Esophagus muscularis mucosa (tissue), 3 donors: ENCODE data around the gene STEAP4.

Experiments
- CTCF ChIP-seq, 3 experiments: fragments of 200-600 bp in 2 of 3; fragments of 450-650 bp in 1 of 3; sonication (generic) in 2 of 3; IDR thresholded peaks; one replicate each; pipeline ENCODE4 v1.5.1; 2017 to 2019; ENCODE audit warnings: antibody characterized with exemption in 3 of 3, mild to moderate bottlenecking in 2 of 3, moderate library complexity in 1 of 3
- POLR2A ChIP-seq: fragments of 450-650 bp; IDR thresholded peaks from one replicate; pipeline ENCODE4 v1.6.1; 2017; ENCODE audit warnings: antibody characterized with exemption, moderate library complexity, mild to moderate bottlenecking, low read depth
- POLR2AphosphoS5 ChIP-seq, 2 donors: sonication (generic); formaldehyde crosslinking; IDR thresholded peaks; one replicate each; pipeline ENCODE4 v1.6.1; 2017; ENCODE audit warnings: antibody characterized with exemption in 2 of 2

GRCh38 chr7:88267421-88267820, 39.3 kb downstream of the STEAP4 start:
- TF ChIP-seq CTCF (IDR thresholded peaks at IDR 0.05) (no peak), POLR2A (no peak), POLR2AphosphoS5 (IDR thresholded peaks at IDR 0.05) (no peak)
